Lower lobe of right lung (tissue), 2 donors: ENCODE measurements around the gene CAPZA2. TPM values are rescaled to one million over a fixed set of nuclear protein-coding genes. Genes with fewer than 3 reads are reported as not detected.
A peak's percentile ranks its signal among the peaks of the same experiment; 100 is the strongest.

ENCODE experiments used
- ATAC-seq, 2 donors: fragments of 200-7000 bp; cut with Tn5 transposase; one replicate each; pipeline ENCODE4 v1.9.1; 2020 to 2022; ENCODE audit warnings: mild to moderate bottlenecking in 2 of 2, moderate library complexity in 2 of 2
- DNase-seq: peaks from one replicate; pipeline ENCODE4 v3.0.0-alpha.2; 2020
- H3K27ac ChIP-seq: fragments of 200-600 bp; one replicate; pipeline ENCODE4 v1.8.0; 2022
- H3K27me3 ChIP-seq: fragments of 200-600 bp; one replicate; pipeline ENCODE4 v1.8.0; 2022; ENCODE audit warnings: low read depth
- H3K36me3 ChIP-seq: fragments of 200-600 bp; one replicate; pipeline ENCODE4 v1.8.0; 2022; ENCODE audit warnings: mild to moderate bottlenecking
- H3K4me1 ChIP-seq: fragments of 200-600 bp; one replicate; pipeline ENCODE4 v1.8.0; 2022
- H3K4me3 ChIP-seq: fragments of 200-600 bp; one replicate; pipeline ENCODE4 v1.8.0; 2022; ENCODE audit warnings: mild to moderate bottlenecking
- H3K9me3 ChIP-seq: fragments of 200-600 bp; one replicate; pipeline ENCODE4 v1.8.0; 2022
- CTCF ChIP-seq: fragments of 200-600 bp; IDR thresholded peaks from one replicate; pipeline ENCODE4 v1.8.0; 2022; ENCODE audit warnings: antibody characterized with exemption, mild to moderate bottlenecking
- intact Hi-C: fragments of 100-400 bp; cut with DNase I; formaldehyde crosslinking; loops from one replicate; pipeline ENCODE4 v1.11.0; 2022
- total RNA-seq: library from RNA; stranded (reverse); fragmentation: NEBNext Ultra II Directional; extraction: Animal tissue kit (Norgen Biotek cat#: 25700); gene quantifications from one replicate; pipeline ENCODE4 v1.2.1, GENCODE V29; 2021
- donor health status: DM: no; HTN: yes; CAD: no; lungs with severe emphysema.

CAPZA2 gene
- total RNA-seq, 1 donor from 2014 or later, result 261 TPM

DNA sequence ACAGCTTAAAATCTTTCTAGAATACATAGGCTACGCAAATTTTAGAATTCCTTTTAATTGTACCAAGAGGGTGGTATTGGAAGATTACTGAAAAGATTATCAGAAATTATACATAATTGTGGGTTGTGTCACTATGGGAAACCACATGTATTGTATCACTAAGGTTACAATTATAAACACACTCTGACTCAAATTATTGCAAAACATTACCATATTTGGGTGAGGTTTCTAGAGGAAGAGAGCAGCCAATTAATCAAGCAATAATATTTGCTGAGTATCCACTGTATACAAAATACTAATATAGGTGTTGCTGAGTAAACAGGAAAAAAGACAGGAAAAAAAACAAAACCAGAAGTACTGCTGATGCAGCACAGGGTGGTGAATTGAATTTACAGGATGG is 3.1 kb upstream of the CAPZA2 start:
- Histone ChIP-seq H3K4me1 (peaks cover 20% of the 10 kb centered on the region), H3K9me3 (no peaks in the 10 kb centered on the region), H3K4me3 (no peak overlapping the region), H3K36me3 (no peaks in the 10 kb centered on the region), H3K27ac (no peak overlapping the region), H3K27me3 (no peaks in the 10 kb centered on the region)
- TF ChIP-seq CTCF, result no peak
- no peak for ATAC-seq
- no peak for DNase-seq
- intact Hi-C loops, result no loop called here

GRCh38 chr7:116861717-116862116 is 670 bp upstream of the CAPZA2 start:
- intact Hi-C loops, result no loop called here
- no peaks in the 10 kb centered on the region for H3K9me3 ChIP-seq
- peak overlapping the region; percentile 86 for H3K4me3 ChIP-seq
- TF ChIP-seq CTCF, result no peak
- DNase-seq (no peak), ATAC-seq (no peak)
- H3K36me3 ChIP-seq, result no peaks in the 10 kb centered on the region
- H3K27ac ChIP-seq, result no peak overlapping the region
- no peaks in the 10 kb centered on the region for H3K27me3 ChIP-seq
- H3K4me1 ChIP-seq, result peaks cover 43% of the 10 kb centered on the region

DNA sequence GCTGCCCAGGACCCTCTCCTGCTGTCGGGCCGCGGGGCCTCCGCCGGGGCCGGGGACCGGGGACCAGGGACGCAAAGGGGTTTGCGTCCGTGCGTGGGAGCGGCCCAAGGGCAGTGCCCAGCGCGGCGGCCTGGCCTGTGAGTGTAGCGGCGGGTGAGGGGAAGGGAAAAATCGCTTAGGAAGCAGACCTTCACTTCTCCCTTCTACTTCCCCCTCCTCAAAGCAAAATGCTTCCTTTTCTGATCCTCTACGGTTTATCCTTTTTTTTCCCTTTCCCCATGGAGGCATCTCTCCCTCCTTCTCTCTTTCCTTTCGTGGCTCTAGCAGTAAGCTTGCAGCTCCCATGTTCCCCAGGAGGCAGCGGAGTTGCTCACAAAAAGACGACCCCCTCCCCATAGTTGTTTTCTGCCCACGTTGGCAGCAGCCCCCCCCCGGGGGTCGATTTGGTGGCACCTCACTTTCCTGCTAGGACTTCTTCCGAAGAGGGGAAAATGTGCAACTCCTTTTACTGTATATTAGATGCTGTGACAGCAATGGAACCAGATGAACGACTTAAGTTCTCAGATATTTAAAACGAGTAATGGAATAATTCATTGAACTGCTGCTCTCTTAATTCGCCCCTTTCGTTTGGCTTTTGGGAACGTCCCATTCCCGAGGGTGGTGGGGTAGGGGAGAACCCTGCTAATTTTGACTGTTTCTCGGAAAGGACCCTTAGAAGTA is 724 bp downstream of the CAPZA2 start:
- Histone ChIP-seq H3K27me3 (no peaks in the 10 kb centered on the region), H3K9me3 (no peaks in the 10 kb centered on the region), H3K36me3 (no peaks in the 10 kb centered on the region), H3K27ac (peak overlapping the region; percentile 98), H3K4me3 (peak overlapping the region; percentile 86), H3K4me1 (peaks cover 56% of the 10 kb centered on the region)
- intact Hi-C loops, result no loop called here
- ATAC-seq (peak; percentile 68 to 73), DNase-seq (peak; percentile 48)
- TF ChIP-seq CTCF, result no peak

- Histone ChIP-seq H3K27ac (peak overlapping the region; percentile 98), H3K36me3 (no peaks in the 10 kb centered on the region), H3K4me3 (peak overlapping the region; percentile 86), H3K4me1 (peaks cover 63% of the 10 kb centered on the region), H3K27me3 (no peaks in the 10 kb centered on the region), H3K9me3 (no peaks in the 10 kb centered on the region)
- ATAC-seq, result no peak
- intact Hi-C loops, result no loop called here
- no peak for TF ChIP-seq CTCF
- DNase-seq, result no peak
These were observed 1.6 kb downstream of the CAPZA2 start for GRCh38 chr7:116863936-116864500.

DNA sequence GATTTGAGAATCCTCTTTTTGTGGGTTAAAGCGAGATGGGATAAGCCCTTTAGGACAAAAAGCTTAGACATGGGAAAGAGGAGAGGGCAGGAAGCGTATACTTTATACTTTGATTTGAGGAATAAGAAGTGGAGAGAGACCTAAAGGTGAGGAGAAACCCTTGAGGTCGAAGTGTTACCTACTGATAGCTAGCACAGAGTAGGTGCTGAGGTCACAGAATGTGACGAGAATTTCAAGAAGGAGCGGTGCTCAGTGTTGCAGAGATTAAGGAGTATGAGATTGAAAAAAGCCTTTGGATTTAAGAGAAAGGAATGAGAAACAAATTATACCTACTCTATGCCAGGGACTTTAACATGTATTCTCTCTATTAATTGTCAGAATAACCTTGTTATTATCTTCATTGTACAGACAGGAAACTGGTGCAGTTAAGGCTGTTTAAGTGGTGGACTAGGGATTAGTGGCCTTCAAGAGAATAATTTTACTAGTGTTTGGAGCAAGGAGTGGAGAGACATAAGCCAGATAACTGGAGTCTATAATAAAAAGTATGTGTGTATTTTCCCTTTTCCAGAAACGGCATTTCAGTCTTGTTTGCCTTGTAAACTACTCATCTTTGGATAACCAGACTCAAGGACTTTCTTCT is 8.8 kb downstream of the CAPZA2 start:
- Histone ChIP-seq H3K4me3 (no peak overlapping the region), H3K27me3 (no peaks in the 10 kb centered on the region), H3K36me3 (no peaks in the 10 kb centered on the region), H3K9me3 (no peaks in the 10 kb centered on the region), H3K4me1 (peaks cover 95% of the 10 kb centered on the region), H3K27ac (peak overlapping the region; percentile 42)
- no peak for TF ChIP-seq CTCF
- ATAC-seq, result no peak
- DNase-seq, result no peak
- intact Hi-C loops, result no loop called here
